Thyroid gland (tissue), 4 donors: Measurements from ENCODE around the gene HHLA2. TPM values are rescaled to one million over a fixed set of nuclear protein-coding genes. Genes with fewer than 3 reads are reported as not detected.

Source experiments
- DNase-seq, 2 donors: peaks; one replicate each; pipeline ENCODE4 v3.0.0-alpha.2; 2019
- H3K27ac ChIP-seq, 3 donors: fragments of 200-600 bp; sonication (generic); 1 replicate in 2 of 3; 2 replicates in 1 of 3; pipeline ENCODE4 v1.5.1; 2016 to 2019; ENCODE audit warnings: mild to moderate bottlenecking in 1 of 3, moderate library complexity in 1 of 3
- H3K27me3 ChIP-seq: fragments of 200-600 bp; sonication (generic); one replicate; pipeline ENCODE4 v1.5.1; 2019
- H3K36me3 ChIP-seq, 2 donors: fragments of 200-600 bp; sonication (generic); one replicate each; pipeline ENCODE4 v1.5.1; 2016 to 2019
- H3K4me1 ChIP-seq, 2 donors: fragments of 200-600 bp; sonication (generic); one replicate each; pipeline ENCODE4 v1.5.1; 2017 to 2019
- H3K4me3 ChIP-seq, 3 donors: fragments of 200-600 bp; sonication (generic); replicated peaks in 1 of 3; 1 replicate in 2 of 3; 2 replicates in 1 of 3; pipeline ENCODE4 v1.5.1; 2016; ENCODE audit warnings: mild to moderate bottlenecking in 1 of 3
- H3K9me3 ChIP-seq: fragments of 200-600 bp; sonication (generic); one replicate; pipeline ENCODE4 v1.5.1; 2017
- CTCF ChIP-seq, 6 experiments: fragments of 200-600 bp in 3 of 6; fragments of 450-650 bp in 3 of 6; sonication (generic) in 3 of 6; IDR thresholded peaks; one replicate each; pipeline ENCODE4 v1.5.1; 2016 to 2019; ENCODE audit warnings: antibody characterized with exemption in 6 of 6, mild to moderate bottlenecking in 2 of 6, inconsistent platforms in 1 of 6, moderate library complexity in 1 of 6
- POLR2A ChIP-seq, 2 donors: fragments of 450-650 bp; IDR thresholded peaks; one replicate each; pipeline ENCODE4 v1.6.1; 2017; ENCODE audit warnings: antibody characterized with exemption in 2 of 2, mild to moderate bottlenecking in 2 of 2, moderate library complexity in 1 of 2
- WGBS, 2 donors: methylation state at CpG; one replicate each; pipeline ENCODE4 v1.1.5; 2017; 5-methylcytosine and 5-hydroxymethylcytosine counted together
- intact Hi-C: fragments of 100-400 bp; cut with DNase I; formaldehyde crosslinking; loops from one replicate; pipeline ENCODE4 v1.15.1; 2023
- total RNA-seq, 4 donors: library from RNA; depleted of rRNA; stranded (reverse); fragments of >200 nt; gene quantifications; one replicate each; pipeline ENCODE4 v1.2.3, GENCODE V29; 2016

Gene HHLA2
- total RNA-seq, 4 donors from 2014 or later: not detected

- no peak for DNase-seq
- TF ChIP-seq POLR2A (IDR thresholded peaks at IDR 0.05): no peak
- TF ChIP-seq CTCF (IDR thresholded peaks at IDR 0.05): no peak
- H3K9me3 ChIP-seq: no peaks in the 10 kb centered on the region
- H3K4me3 ChIP-seq: no peak overlapping the region
- H3K27ac ChIP-seq: no peak overlapping the region
- no peaks in the 10 kb centered on the region for H3K27me3 ChIP-seq
- H3K4me1 ChIP-seq: peaks cover 0 to 10% of the 10 kb centered on the region in 2 donors
- 66 to 68% methylated on average over 5 of the region's 5 CpGs for WGBS, 2 donors
- intact Hi-C loops: no loop called here
- H3K36me3 ChIP-seq: no peaks in the 10 kb centered on the region
These were observed 5.5 kb downstream of the HHLA2 start for GRCh38 chr3:108301695-108302404.

GRCh38 chr3:108302570-108302969 is 6.2 kb downstream of the HHLA2 start:
- no peaks in the 10 kb centered on the region for H3K9me3 ChIP-seq
- 93 to 94% methylated on average over 4 of the region's 4 CpGs for WGBS, 2 donors
- no peaks in the 10 kb centered on the region for H3K27me3 ChIP-seq
- H3K4me1 ChIP-seq: peaks cover 0 to 8% of the 10 kb centered on the region in 2 donors
- intact Hi-C loops: no loop called here
- TF ChIP-seq CTCF (IDR thresholded peaks at IDR 0.05): no peak
- TF ChIP-seq POLR2A (IDR thresholded peaks at IDR 0.05): no peak
- no peak overlapping the region for H3K4me3 ChIP-seq
- DNase-seq: no peak
- no peaks in the 10 kb centered on the region for H3K36me3 ChIP-seq
- no peak overlapping the region for H3K27ac ChIP-seq

- no peaks in the 10 kb centered on the region for H3K4me1 ChIP-seq
- H3K27me3 ChIP-seq: no peaks in the 10 kb centered on the region
- intact Hi-C loops: no loop called here
- peak; percentile 60 to 77 for DNase-seq
- no peaks in the 10 kb centered on the region for H3K36me3 ChIP-seq
- 76 to 82% methylated on average over 1 of the region's 1 CpG for WGBS, 2 donors
- no peak overlapping the region for H3K27ac ChIP-seq
- no peak overlapping the region for H3K4me3 ChIP-seq
- peak in 1 of 6 experiments; percentile 9 for TF ChIP-seq CTCF (IDR thresholded peaks at IDR 0.05)
- TF ChIP-seq POLR2A (IDR thresholded peaks at IDR 0.05): no peak
- H3K9me3 ChIP-seq: no peaks in the 10 kb centered on the region
These were observed 9.3 kb downstream of the HHLA2 start for GRCh38 chr3:108305484-108306172.

- 67 to 71% methylated on average over 5 of the region's 5 CpGs for WGBS, 2 donors
- Histone ChIP-seq H3K27me3 (no peaks in the 10 kb centered on the region), H3K4me1 (no peaks in the 10 kb centered on the region), H3K4me3 (no peak overlapping the region), H3K36me3 (no peaks in the 10 kb centered on the region), H3K9me3 (no peaks in the 10 kb centered on the region), H3K27ac (no peak overlapping the region)
- TF ChIP-seq CTCF (IDR thresholded peaks at IDR 0.05) (no peak), POLR2A (IDR thresholded peaks at IDR 0.05) (no peak)
- intact Hi-C loops: no loop called here
- no peak for DNase-seq
These were observed 15.4 kb downstream of the HHLA2 start for GRCh38 chr3:108311797-108312196.

GRCh38 chr3:108312656-108313055 is 16.3 kb downstream of the HHLA2 start:
- Histone ChIP-seq H3K4me3 (no peak overlapping the region), H3K27me3 (no peaks in the 10 kb centered on the region), H3K4me1 (no peaks in the 10 kb centered on the region), H3K9me3 (no peaks in the 10 kb centered on the region), H3K36me3 (no peaks in the 10 kb centered on the region), H3K27ac (no peak overlapping the region)
- WGBS, 2 donors: 62 to 66% methylated on average over 1 of the region's 1 CpG
- no peak for DNase-seq
- intact Hi-C loops: no loop called here
- TF ChIP-seq POLR2A (IDR thresholded peaks at IDR 0.05) (no peak), CTCF (IDR thresholded peaks at IDR 0.05) (no peak)
